ENCODE results near the gene RASAL1. TPM values are rescaled to one million over a fixed set of nuclear protein-coding genes. Genes with fewer than 3 reads are reported as not detected.

Gene RASAL1
- total RNA-seq, 1 donor from 2014 or later = not detected

GRCh38 chr12:113050795-113051194 lies 84.8 kb downstream of the RASAL1 start:
- no peak for DNase-seq (ENCODE audit: low spot score)
- intact Hi-C loops (cut with DNase I) = no loop called here

DNA sequence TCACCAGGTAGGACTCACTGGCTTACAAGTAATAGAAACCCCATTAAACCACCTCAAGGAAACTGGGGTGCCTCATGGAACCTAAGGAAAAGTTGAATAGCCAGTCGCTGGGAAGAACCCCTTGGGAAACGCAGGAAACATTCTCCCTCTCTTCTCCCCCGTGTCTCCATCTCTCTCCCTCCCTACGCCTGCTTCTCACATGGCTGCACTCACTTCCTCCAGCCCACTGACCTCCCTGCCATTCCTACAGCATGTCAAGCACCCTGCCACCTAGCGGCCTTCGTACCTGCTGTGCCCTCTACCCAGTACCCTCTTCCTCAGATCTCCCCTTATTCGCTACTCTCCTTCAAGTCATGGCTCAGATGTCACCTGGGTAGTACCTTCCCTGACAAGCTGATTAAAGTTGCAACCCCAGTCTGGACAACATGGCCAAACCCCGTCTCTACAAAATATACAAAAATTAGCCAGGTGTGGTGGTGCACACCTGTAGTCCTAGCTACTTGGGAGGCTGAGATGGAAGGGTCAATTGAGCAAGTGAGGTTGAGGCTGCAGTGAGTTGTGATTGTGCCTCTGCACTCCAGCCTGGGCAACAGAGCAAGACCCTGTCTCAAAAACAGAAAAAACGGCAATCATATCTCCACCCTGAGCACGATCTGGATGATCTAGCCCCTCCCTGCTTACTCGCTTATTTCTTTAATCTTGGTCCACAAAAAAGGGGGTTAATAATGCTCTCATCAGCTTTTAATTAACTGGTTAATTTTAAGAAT lies 85.4 kb downstream of the RASAL1 start:
- DNase-seq (ENCODE audit: low spot score) = peak; percentile 53
- intact Hi-C loops (cut with DNase I) = loop anchor here (2.0 kb wide), 3 partner anchors 49 to 125 kb away; no protein-coding TSS in a partner anchor

Small RNAs within 50 kb of the gene (microRNA-seq; reads per million reads assigned to microRNA genes)
- gene MIR7106 = not detected

Other genes starting within 250 kb of the RASAL1 start
- 4.0 TPM for gene OAS1, start 228.8 kb downstream of the RASAL1 start, total RNA-seq
- gene OAS3, start 197.3 kb downstream of the RASAL1 start, total RNA-seq = 6.4 TPM
- gene OAS2, start 157.2 kb downstream of the RASAL1 start, total RNA-seq = 6.4 TPM
- 2.6 TPM for gene DTX1, start 79.0 kb downstream of the RASAL1 start, total RNA-seq
- gene CFAP73, start 14.0 kb upstream of the RASAL1 start, total RNA-seq = not detected
- gene DDX54, start 49.7 kb upstream of the RASAL1 start, total RNA-seq = 35.5 TPM
- 11.0 TPM for gene RITA1, start 50.0 kb upstream of the RASAL1 start, total RNA-seq
- 77.1 TPM for gene TPCN1, start 85.7 kb upstream of the RASAL1 start, total RNA-seq
- gene SLC8B1, start 199.3 kb upstream of the RASAL1 start, total RNA-seq = 11.0 TPM
- 30.8 TPM for gene PLBD2, start 222.8 kb upstream of the RASAL1 start, total RNA-seq